ENCODE results near the gene PIGK. TPM values are rescaled to one million over a fixed set of nuclear protein-coding genes. Genes with fewer than 3 reads are reported as not detected.

Gene PIGK
- total and polyA plus RNA-seq, 2 of the 4 experiments (the other 2 are of a cell fraction) = 15.6 to 21.2 TPM

- intact Hi-C loops (cut with micrococcal nuclease) (loop anchor here (10.0 kb wide), 2 partner anchors 174 to 704 kb away; partner anchors contain the start of gene ST6GALNAC5), dilution Hi-C loops (cut with HindIII; ENCODE audit: low sequenced_read_pairs, unreplicated experiment) (no loop called here), in situ Hi-C loops (cut with MboI; ENCODE audit: low sequenced_read_pairs) (no loop called here)
- Histone ChIP-seq H2BK5ac (ENCODE audit: low read depth, low read length, poor library complexity, severe bottlenecking) (no peak overlapping the region), H2AK9ac (replicated peaks; ENCODE audit: low read depth, low read length, poor library complexity) (no peak overlapping the region), H3K4me2 (ENCODE audit: low read depth, low read length) (no peak overlapping the region), H3K4me1 (ENCODE audit: control insufficient read depth, insufficient read depth, low read length) (no peaks in the 10 kb centered on the region), H4K5ac (ENCODE audit: low read depth, low read length) (no peak overlapping the region), H4K20me1 (ENCODE audit: insufficient read depth, low read length) (no peaks in the 10 kb centered on the region), H3K23ac (ENCODE audit: low read depth, low read length) (no peak overlapping the region), H2BK120ac (ENCODE audit: low read depth, low read length) (no peak overlapping the region), H3K79me1 (ENCODE audit: low read depth in 1 of 2, low read length in 2 of 2) (no peaks in the 10 kb centered on the region), H3K18ac (ENCODE audit: low read depth, low read length) (no peak overlapping the region), H4K91ac (ENCODE audit: insufficient read depth, low read depth, low read length) (no peak overlapping the region), H3K14ac (replicated peaks; ENCODE audit: low read depth, low read length) (no peak overlapping the region), H2BK20ac (ENCODE audit: low read depth, low read length) (no peak overlapping the region), H3K9ac (ENCODE audit: low read depth, low read length) (no peak overlapping the region), H3K9me1 (ENCODE audit: insufficient read depth, low read length) (no peaks in the 10 kb centered on the region), H4K8ac (ENCODE audit: low read depth in 2 of 2, low read length in 2 of 2) (no peak overlapping the region), H3K9me3 (ENCODE audit: control insufficient read depth, insufficient read depth, low read length) (no peaks in the 10 kb centered on the region), H2AK5ac (ENCODE audit: low read depth, low read length) (no peak overlapping the region), H3K36me3 (ENCODE audit: control insufficient read depth, insufficient read depth, low read length) (no peaks in the 10 kb centered on the region), H3K4me3 (ENCODE audit: insufficient read depth, low read depth, low read length) (no peak overlapping the region), H3K27ac (ENCODE audit: insufficient read depth, low read length) (no peak overlapping the region), H2BK15ac (ENCODE audit: low read depth, low read length) (no peak overlapping the region), H3K4ac (ENCODE audit: low read depth, low read length) (0 out of 2 replicates have a peak overlapping the region, but pooled peaks have one; percentile 7), H3K27me3 (ENCODE audit: control insufficient read depth, insufficient read depth, low read length) (peaks cover 4% of the 10 kb centered on the region; the same call in 1 of the 2 replicates), H2AFZ (replicated peaks; ENCODE audit: low read length, poor library complexity) (no peak overlapping the region), H3K56ac (ENCODE audit: extremely low read depth, insufficient read depth, low read length) (no peak overlapping the region)
- DNase-seq = no peak
- 100% methylated on average over 1 of the region's 1 CpG; no CpG with 5 or more reads in 1 of the 2 experiments for WGBS, 2 experiments (ENCODE audit: extremely low coverage in 2 of 2, insufficient read length in 1 of 2)
- POLR2A ChIA-PET (ENCODE audit: unreplicated experiment) = no interaction called here
- CTCF ChIA-PET = no interaction called here
- no TSS peak for BruUV-seq (replicated peaks)
- TF ChIP-seq RFX5 (IDR thresholded peaks at IDR 0.05; ENCODE audit: low read depth, low read length) = no peak
- no peak for TF ChIP-seq CEBPB (IDR thresholded peaks at IDR 0.05; ENCODE audit: low read depth, low read length)
- no peak for TF ChIP-seq MAFK (IDR thresholded peaks at IDR 0.05; ENCODE audit: low read depth, low read length)
- TF ChIP-seq MAZ (IDR thresholded peaks at IDR 0.05; ENCODE audit: borderline replicate concordance, low read depth, low read length) = no peak
- TF ChIP-seq SMC3 (IDR thresholded peaks at IDR 0.05; ENCODE audit: low read depth, low read length) = no peak
- no peak for TF ChIP-seq FOS (IDR thresholded peaks at IDR 0.05; ENCODE audit: low read depth, low read length)
- TF ChIP-seq CTCF (conservative IDR thresholded peaks at IDR 0.05; ENCODE audit: low read depth, low read length) = no peak
- TF ChIP-seq BHLHE40 (IDR thresholded peaks at IDR 0.05; ENCODE audit: low read depth, low read length) = no peak
- no peak for TF ChIP-seq POLR2A (IDR thresholded peaks at IDR 0.05; ENCODE audit: low read depth, low read length)
- no peak for TF ChIP-seq NFE2L2 (IDR thresholded peaks at IDR 0.05; ENCODE audit: low read depth, low read length)
- no peak for TF ChIP-seq ELK1 (IDR thresholded peaks at IDR 0.05; ENCODE audit: borderline replicate concordance, low read depth, low read length)
- no peak for TF ChIP-seq CHD1 (IDR thresholded peaks at IDR 0.05; ENCODE audit: low read depth, low read length)
- TF ChIP-seq MXI1 (IDR thresholded peaks at IDR 0.05; ENCODE audit: borderline replicate concordance, low read depth, low read length) = no peak
- no peak for TF ChIP-seq USF2 (IDR thresholded peaks at IDR 0.05; ENCODE audit: low read depth, low read length)
- TF ChIP-seq RAD21 (IDR thresholded peaks at IDR 0.05; ENCODE audit: low read length) = no peak
- no peak for ATAC-seq (ENCODE audit: low read depth)
Observed at GRCh38 chr1:77039111-77039510, 180.1 kb downstream of the PIGK start.

Data from IMR-90 (cell line).